GM10266 (cell line): ENCODE data around the gene LACC1.

Experiments
- DNase-seq: peaks from one replicate; pipeline ENCODE4 v3.0.0; 2012; ENCODE audit errors: extremely low spot score
- CTCF ChIP-seq: IDR thresholded peaks from 2 replicates; pipeline ENCODE4 v1.5.1; 2012; ENCODE audit warnings: mild to moderate bottlenecking, low read depth; ENCODE audit not compliant: control insufficient read depth, insufficient read depth; ENCODE audit errors: missing control alignments

LACC1 gene

GRCh38 chr13:43876366-43876765 is 3.3 kb upstream of the LACC1 start:
- DNase-seq = no peak
- TF ChIP-seq CTCF = no peak

GRCh38 chr13:43877326-43877725 is 2.4 kb upstream of the LACC1 start:
- DNase-seq = no peak
- no peak for TF ChIP-seq CTCF

- DNase-seq = no peak
- no peak for TF ChIP-seq CTCF
These were observed 1.9 kb upstream of the LACC1 start for GRCh38 chr13:43877766-43878165.

- DNase-seq = peak; percentile 86
- no peak for TF ChIP-seq CTCF
These were observed 581 bp upstream of the LACC1 start, which contains the start of gene CCDC122 for GRCh38 chr13:43878892-43879754. TSS of gene CCDC122 (minus strand) at chr13:43879740. CDS start at chr13:43869376, 10,364 bp downstream.

GRCh38 chr13:43880214-43880855 is 631 bp downstream of the LACC1 start:
- DNase-seq = no peak
- TF ChIP-seq CTCF = no peak

GRCh38 chr13:43880926-43881325 is 1.2 kb downstream of the LACC1 start:
- DNase-seq = no peak
- no peak for TF ChIP-seq CTCF

- no peak for TF ChIP-seq CTCF
- no peak for DNase-seq
These were observed 1.9 kb downstream of the LACC1 start for GRCh38 chr13:43881580-43881979.
